ENCODE measurements around the gene IL18BP. TPM values are rescaled to one million over a fixed set of nuclear protein-coding genes. Genes with fewer than 3 reads are reported as not detected.
A peak's percentile ranks its signal among the peaks of the same experiment; 100 is the strongest.

The IL18BP gene
- total RNA-seq, 4 donors from 2014 or later: 0.91 to 3.0 (median 2.5) TPM

DNA sequence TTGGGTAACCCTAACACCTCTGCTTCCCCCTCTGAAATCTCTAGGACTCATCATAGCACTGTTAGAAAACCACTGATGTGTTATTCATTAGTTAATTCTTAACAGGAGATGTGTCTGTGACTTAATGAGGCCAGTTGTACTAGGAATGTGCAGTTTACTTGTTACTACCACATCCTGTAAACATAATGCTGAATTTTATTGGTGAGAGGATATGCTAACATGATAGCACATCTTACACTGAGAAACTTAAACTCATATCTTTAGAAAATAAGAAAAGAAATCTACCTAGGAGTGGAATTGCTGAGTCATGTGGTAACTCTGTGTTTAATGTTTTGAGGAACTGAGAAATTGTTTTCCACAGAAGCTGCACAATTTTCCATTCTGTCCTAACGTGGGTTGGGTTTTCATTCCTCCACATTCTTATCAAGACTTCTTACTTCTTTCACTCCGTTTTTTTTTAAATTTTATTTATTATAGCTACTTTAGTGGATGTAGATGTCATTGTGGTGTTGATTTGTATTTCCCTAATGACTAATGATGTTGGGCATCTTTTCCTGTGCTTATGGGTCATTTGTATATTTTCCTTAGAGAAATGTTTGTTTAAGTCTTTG, 36.2 kb upstream of the IL18BP start:
- no peak overlapping the region for H3K4me3 ChIP-seq
- H3K9me3 ChIP-seq: no peaks in the 10 kb centered on the region
- H3K36me3 ChIP-seq: peaks cover 0 to 24% of the 10 kb centered on the region in 2 donors
- ATAC-seq (no peak), DNase-seq (no peak)
- TF ChIP-seq CTCF (IDR thresholded peaks at IDR 0.05 in 4 of 5, conservative IDR thresholded peaks at IDR 0.05 in 1 of 5) (no peak), POLR2A (IDR thresholded peaks at IDR 0.05) (no peak)
- H3K27me3 ChIP-seq: no peaks in the 10 kb centered on the region
- H3K4me1 ChIP-seq: no peaks in the 10 kb centered on the region
- intact Hi-C loops (cut with DNase I; ENCODE audit: low total_unique reads) (no loop called here), in situ Hi-C loops (cut with MboI; ENCODE audit: low sequenced_read_pairs in 4 of 4) (no loop called here)
- H3K27ac ChIP-seq: peak overlapping the region in 3 of 4 donors; percentile 5 to 38 (median 33)

DNA sequence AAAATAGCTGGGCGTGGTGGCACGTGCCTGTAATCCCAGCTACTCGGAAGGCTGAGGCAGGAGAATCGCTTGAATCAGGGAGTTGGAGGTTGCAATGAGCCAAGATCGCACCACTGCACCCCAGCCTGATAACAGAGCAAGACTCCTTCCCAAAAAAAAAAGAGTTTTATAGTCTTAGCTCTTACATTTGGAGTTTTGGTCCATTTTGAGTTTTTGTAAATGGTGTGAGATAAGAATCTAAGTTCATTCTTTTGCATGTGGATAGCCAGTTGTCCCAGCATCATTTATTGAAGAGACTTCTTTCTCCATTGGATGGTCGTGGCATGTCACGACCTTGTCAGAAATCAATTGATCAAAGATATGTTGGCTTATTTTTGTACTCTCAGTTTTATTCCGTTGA, 35.2 kb upstream of the IL18BP start:
- Histone ChIP-seq H3K27me3 (no peaks in the 10 kb centered on the region), H3K4me3 (no peak overlapping the region), H3K27ac (no peak overlapping the region), H3K9me3 (no peaks in the 10 kb centered on the region), H3K36me3 (peaks cover 0 to 28% of the 10 kb centered on the region in 2 donors), H3K4me1 (no peaks in the 10 kb centered on the region)
- TF ChIP-seq CTCF (IDR thresholded peaks at IDR 0.05 in 4 of 5, conservative IDR thresholded peaks at IDR 0.05 in 1 of 5) (no peak), POLR2A (IDR thresholded peaks at IDR 0.05) (no peak)
- intact Hi-C loops (cut with DNase I; ENCODE audit: low total_unique reads): no loop called here
- ATAC-seq: no peak
- in situ Hi-C loops (cut with MboI; ENCODE audit: low sequenced_read_pairs in 4 of 4): no loop called here
- no peak for DNase-seq

DNA sequence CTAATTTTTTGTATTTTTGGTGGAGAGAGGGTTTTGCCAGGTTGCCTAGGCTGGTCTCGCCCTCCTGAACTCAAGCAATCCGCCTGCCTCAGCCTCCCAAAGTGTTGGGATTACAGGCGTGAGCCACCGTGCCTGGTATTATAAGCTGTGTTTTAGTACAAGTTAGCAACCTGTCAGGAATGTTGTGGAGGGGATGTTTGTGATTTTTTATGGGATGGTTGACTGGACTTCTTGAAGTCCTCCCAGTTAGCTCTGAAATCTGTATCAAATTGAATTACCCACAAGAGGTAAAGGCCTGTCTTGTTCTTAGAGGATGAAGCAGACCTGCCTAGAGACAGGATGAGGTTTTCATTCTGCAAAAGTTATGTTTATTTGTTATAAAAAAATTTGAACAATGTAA, 34.1 kb upstream of the IL18BP start:
- ATAC-seq (no peak), DNase-seq (no peak)
- Histone ChIP-seq H3K36me3 (peaks cover 0 to 35% of the 10 kb centered on the region in 2 donors), H3K9me3 (no peaks in the 10 kb centered on the region), H3K4me3 (no peak overlapping the region), H3K27me3 (no peaks in the 10 kb centered on the region), H3K4me1 (no peaks in the 10 kb centered on the region), H3K27ac (no peak overlapping the region)
- intact Hi-C loops (cut with DNase I; ENCODE audit: low total_unique reads): no loop called here
- in situ Hi-C loops (cut with MboI; ENCODE audit: low sequenced_read_pairs in 4 of 4): no loop called here
- TF ChIP-seq POLR2A (IDR thresholded peaks at IDR 0.05) (no peak), CTCF (IDR thresholded peaks at IDR 0.05 in 4 of 5, conservative IDR thresholded peaks at IDR 0.05 in 1 of 5) (no peak)

DNA sequence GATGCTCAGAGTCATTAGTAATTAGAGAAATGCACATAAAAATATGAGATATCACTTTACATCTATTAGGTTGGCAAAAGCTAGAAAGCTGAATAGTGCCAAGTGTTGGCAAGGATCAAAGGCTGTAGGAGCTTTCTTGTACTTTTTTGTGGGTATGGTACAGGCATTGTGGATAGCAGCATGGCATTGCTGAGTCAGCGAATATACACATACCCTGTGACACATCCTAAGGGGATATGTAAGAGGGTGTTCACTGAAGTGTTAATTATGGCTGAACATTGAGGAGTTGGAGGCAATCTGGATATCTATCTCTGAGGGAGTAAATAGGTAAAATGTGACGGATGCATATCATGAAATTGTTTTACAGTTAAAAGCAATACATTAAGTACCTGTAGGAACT, 27.0 kb upstream of the IL18BP start:
- TF ChIP-seq POLR2A (IDR thresholded peaks at IDR 0.05): no peak
- TF ChIP-seq CTCF (IDR thresholded peaks at IDR 0.05 in 4 of 5, conservative IDR thresholded peaks at IDR 0.05 in 1 of 5): no peak
- no peaks in the 10 kb centered on the region for H3K9me3 ChIP-seq
- H3K36me3 ChIP-seq: peaks cover 0 to 12% of the 10 kb centered on the region in 2 donors
- H3K4me3 ChIP-seq: no peak overlapping the region
- H3K27me3 ChIP-seq: no peaks in the 10 kb centered on the region
- H3K27ac ChIP-seq: no peak overlapping the region
- intact Hi-C loops (cut with DNase I; ENCODE audit: low total_unique reads): loop anchor here (10.0 kb wide), 1 partner anchor 443 kb away; no protein-coding TSS in a partner anchor
- H3K4me1 ChIP-seq: peaks cover 0 to 3% of the 10 kb centered on the region in 2 donors
- in situ Hi-C loops (cut with MboI; ENCODE audit: low sequenced_read_pairs in 4 of 4): no loop called here
- DNase-seq: no peak
- ATAC-seq: no peak

Measured in gastrocnemius medialis (tissue), 4 donors.